MCF 10A (cell line): ENCODE results near the gene TNNT2. TPM values are rescaled to one million over a fixed set of nuclear protein-coding genes. Genes with fewer than 3 reads are reported as not detected.

Experiments
- BruUV-seq: library from RNA; stranded (reverse); fragments of 400-500 nt; replicated peaks from 2 replicates; lab custom pipeline; 2021; lab: Mats Ljungman, UMichigan
- CTCF ChIA-PET: fragments of 300-600 bp; sonication (Branson Sonifier 250); formaldehyde crosslinking; extraction: SDS; loops from one replicate; lab custom pipeline; 2021; ENCODE audit warnings: antibody characterized with exemption, inconsistent platforms; lab: Yijun Ruan, JAX
- POLR2A ChIA-PET: fragments of 300-600, 350-650 bp; sonication (Branson Sonifier 250); formaldehyde crosslinking; extraction: SDS; loops from one replicate; lab custom pipeline; 2020; ENCODE audit warnings: antibody characterized with exemption, inconsistent platforms; lab: Yijun Ruan, JAX
- DNase-seq: peaks from one replicate; pipeline ENCODE4 v3.0.0-alpha.2; 2018; ENCODE audit not compliant: unreplicated experiment
- H3K27ac Mint-ChIP-seq: one replicate; pipeline ENCODE4 v1.8.0; 2022; ENCODE audit warnings: mild to moderate bottlenecking, low read depth, mixed read lengths; ENCODE audit not compliant: unreplicated experiment
- H3K27me3 Mint-ChIP-seq: one replicate; pipeline ENCODE4 v1.8.0; 2022; ENCODE audit warnings: mixed read lengths; ENCODE audit not compliant: insufficient read depth, unreplicated experiment
- H3K36me3 Mint-ChIP-seq: one replicate; pipeline ENCODE4 v1.8.0; 2022; ENCODE audit warnings: mild to moderate bottlenecking, moderate library complexity, mixed read lengths; ENCODE audit not compliant: insufficient read depth, unreplicated experiment
- H3K4me1 Mint-ChIP-seq: one replicate; pipeline ENCODE4 v1.8.0; 2022; ENCODE audit warnings: mixed read lengths; ENCODE audit not compliant: insufficient read depth, unreplicated experiment
- H3K4me3 Mint-ChIP-seq: one replicate; pipeline ENCODE4 v1.8.0; 2022; ENCODE audit warnings: mild to moderate bottlenecking, moderate library complexity, mixed read lengths; ENCODE audit not compliant: unreplicated experiment
- H3K9me3 Mint-ChIP-seq: one replicate; pipeline ENCODE4 v1.8.0; 2022; ENCODE audit warnings: mixed read lengths; ENCODE audit not compliant: unreplicated experiment
- CTCF ChIP-seq: fragments of 200-600 bp; IDR thresholded peaks from one replicate; pipeline ENCODE4 v1.8.0; 2022; ENCODE audit warnings: antibody characterized with exemption, mild to moderate bottlenecking; ENCODE audit not compliant: unreplicated experiment
- intact Hi-C: fragments of 100-400 bp; cut with micrococcal nuclease; formaldehyde crosslinking; loops from 2 replicates; pipeline ENCODE4 v1.14.1; 2022
- total RNA-seq: library from RNA; stranded (reverse); gene quantifications from 2 replicates; pipeline ENCODE4 v1.2.3, GENCODE V29; 2022

The TNNT2 gene
- total RNA-seq, 1 experiment from 2014 or later: 0.37 TPM

DNA sequence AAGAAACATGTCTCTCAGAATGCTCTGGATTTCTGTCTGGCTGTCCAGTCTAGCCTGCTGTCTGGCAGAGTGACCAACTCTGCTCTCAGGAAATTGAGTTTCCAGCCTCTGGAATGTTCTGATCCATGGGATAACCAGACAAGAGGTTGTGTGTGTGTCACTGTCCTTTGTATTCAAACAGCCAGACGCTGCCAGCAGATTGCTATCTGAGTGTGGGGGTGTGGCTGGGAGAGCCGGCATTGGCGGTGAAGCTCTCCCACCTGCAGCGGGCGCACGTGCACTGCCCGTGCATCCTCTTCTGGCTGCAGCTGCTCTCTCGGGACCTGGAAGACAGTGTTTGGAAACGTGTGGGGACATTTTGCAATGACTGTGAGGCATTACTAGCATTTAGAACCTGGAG, 68.1 kb downstream of the TNNT2 start:
- no peaks in the 10 kb centered on the region for H3K27me3 Mint-ChIP-seq
- H3K27ac Mint-ChIP-seq: peak overlapping the region; percentile 97
- ChIA-PET POLR2A (interaction anchor here (0.6 to 42.9 kb wide), 14 partner anchors 20 to 167 kb away, joined by 3 to 3819 read pairs (median 4); partner anchors contain the start of genes PHLDA3, PKP1 and TMEM9), CTCF (interaction anchor here (0.5 to 26.0 kb wide), 24 partner anchors 8 to 660 kb away, joined by 3 to 474 read pairs (median 5); no protein-coding TSS in a partner anchor)
- peak; percentile 98 for DNase-seq
- peak overlapping the region; percentile 1 for H3K4me3 Mint-ChIP-seq
- BruUV-seq: no TSS peak
- H3K36me3 Mint-ChIP-seq: peaks cover 9% of the 10 kb centered on the region
- TF ChIP-seq CTCF: peak; percentile 38
- peaks cover 71% of the 10 kb centered on the region for H3K4me1 Mint-ChIP-seq
- intact Hi-C loops: loop anchor here (1.0 kb wide), 5 partner anchors 9 to 52 kb away; no protein-coding TSS in a partner anchor
- H3K9me3 Mint-ChIP-seq: no peaks in the 10 kb centered on the region

Other genes starting within 250 kb of the TNNT2 start
- gene TMEM9, start 223.2 kb downstream of the TNNT2 start, total RNA-seq: 67.2 and 71.7 TPM in 2 replicates
- 0.05 and 0.26 TPM in 2 replicates for gene IGFN1, start 186.9 kb downstream of the TNNT2 start, total RNA-seq
- 0.30 and 0.32 TPM in 2 replicates for gene PKP1, start 94.2 kb downstream of the TNNT2 start, total RNA-seq
- 21.4 and 40.9 TPM in 2 replicates for gene LAD1, start 21.6 kb upstream of the TNNT2 start, total RNA-seq
- gene TNNI1, start 44.0 kb upstream of the TNNT2 start, total RNA-seq: 0.05 TPM in 1 of 2 replicates, not detected in the other
- 169 and 204 TPM in 2 replicates for gene PHLDA3, start 91.5 kb upstream of the TNNT2 start, total RNA-seq
- gene CSRP1, start 129.4 kb upstream of the TNNT2 start, total RNA-seq: 263 and 358 TPM in 2 replicates
- 31.4 and 34.9 TPM in 2 replicates for gene NAV1, start 161.4 kb upstream of the TNNT2 start, total RNA-seq